Measurements from ENCODE around the gene QRICH2.
"Not testable (repeated sequence)": the region's sequence is repeated elsewhere in the genome, so short reads cannot be mapped to it uniquely, and the experiment has no call there.

QRICH2 gene, protein sequence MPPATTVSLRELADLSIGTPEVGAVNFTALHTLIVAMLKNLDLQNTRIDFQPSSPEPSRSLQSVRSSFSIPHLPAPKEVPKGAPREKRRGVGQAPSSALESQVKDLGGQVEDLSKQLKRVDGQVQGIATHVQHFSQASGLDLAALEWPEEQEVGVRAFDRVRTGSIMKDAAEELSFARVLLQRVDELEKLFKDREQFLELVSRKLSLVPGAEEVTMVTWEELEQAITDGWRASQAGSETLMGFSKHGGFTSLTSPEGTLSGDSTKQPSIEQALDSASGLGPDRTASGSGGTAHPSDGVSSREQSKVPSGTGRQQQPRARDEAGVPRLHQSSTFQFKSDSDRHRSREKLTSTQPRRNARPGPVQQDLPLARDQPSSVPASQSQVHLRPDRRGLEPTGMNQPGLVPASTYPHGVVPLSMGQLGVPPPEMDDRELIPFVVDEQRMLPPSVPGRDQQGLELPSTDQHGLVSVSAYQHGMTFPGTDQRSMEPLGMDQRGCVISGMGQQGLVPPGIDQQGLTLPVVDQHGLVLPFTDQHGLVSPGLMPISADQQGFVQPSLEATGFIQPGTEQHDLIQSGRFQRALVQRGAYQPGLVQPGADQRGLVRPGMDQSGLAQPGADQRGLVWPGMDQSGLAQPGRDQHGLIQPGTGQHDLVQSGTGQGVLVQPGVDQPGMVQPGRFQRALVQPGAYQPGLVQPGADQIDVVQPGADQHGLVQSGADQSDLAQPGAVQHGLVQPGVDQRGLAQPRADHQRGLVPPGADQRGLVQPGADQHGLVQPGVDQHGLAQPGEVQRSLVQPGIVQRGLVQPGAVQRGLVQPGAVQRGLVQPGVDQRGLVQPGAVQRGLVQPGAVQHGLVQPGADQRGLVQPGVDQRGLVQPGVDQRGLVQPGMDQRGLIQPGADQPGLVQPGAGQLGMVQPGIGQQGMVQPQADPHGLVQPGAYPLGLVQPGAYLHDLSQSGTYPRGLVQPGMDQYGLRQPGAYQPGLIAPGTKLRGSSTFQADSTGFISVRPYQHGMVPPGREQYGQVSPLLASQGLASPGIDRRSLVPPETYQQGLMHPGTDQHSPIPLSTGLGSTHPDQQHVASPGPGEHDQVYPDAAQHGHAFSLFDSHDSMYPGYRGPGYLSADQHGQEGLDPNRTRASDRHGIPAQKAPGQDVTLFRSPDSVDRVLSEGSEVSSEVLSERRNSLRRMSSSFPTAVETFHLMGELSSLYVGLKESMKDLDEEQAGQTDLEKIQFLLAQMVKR (N-terminal part only)

DNA sequence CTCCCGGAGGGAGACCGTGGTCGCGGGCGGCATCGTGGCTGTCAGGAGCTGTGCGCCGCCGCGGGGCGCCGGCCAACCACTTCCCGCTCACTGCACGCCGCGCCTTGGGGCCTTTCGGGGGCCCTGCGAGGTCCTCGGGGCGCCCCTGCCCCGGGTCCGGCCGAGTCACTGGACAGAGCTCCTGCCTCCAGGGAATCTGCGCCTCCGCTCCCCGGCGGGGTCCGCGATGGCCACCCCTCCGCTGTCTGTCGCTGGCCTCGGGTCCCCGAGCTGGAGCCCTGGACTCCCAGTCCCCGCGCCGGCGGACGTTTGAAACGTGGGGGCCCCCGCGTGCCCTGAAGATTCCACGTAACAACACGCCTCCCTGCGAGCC, at the start of gene QRICH2:
Gene QRICH2 (minus strand): TSS at position 311 of the 373 bp plus-strand sequence. CDS start 278 bp downstream, at position 33.
- no peak for DNase-seq

DNA sequence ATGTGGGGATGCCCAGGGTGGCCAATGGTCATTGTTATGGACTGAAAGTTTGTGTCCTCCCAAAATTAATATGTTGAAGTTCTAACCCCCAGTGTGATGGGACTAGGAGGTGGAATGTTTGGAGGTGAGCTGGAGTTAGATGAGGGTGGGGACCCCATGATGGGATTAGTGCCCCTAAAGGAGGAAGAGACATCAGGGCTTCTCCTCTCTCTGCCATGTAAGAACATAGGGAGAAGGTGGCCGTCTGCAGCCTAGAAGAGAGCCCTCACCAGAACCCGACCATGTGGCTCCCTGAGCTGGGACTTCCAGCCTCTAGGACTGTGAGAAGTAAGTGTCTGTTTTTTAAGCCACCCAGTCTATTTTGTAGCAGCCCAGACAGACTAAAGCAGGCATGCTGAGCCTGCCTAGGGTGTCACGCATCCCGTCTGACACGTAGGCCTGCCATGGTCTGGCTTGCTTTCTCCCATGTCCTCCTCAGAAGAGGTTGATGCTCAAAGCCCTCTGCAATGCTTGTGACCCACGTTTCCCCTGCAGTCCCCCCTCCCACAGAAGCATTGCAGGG, 49.6 kb upstream of the QRICH2 start:
- DNase-seq: no peak

DNA sequence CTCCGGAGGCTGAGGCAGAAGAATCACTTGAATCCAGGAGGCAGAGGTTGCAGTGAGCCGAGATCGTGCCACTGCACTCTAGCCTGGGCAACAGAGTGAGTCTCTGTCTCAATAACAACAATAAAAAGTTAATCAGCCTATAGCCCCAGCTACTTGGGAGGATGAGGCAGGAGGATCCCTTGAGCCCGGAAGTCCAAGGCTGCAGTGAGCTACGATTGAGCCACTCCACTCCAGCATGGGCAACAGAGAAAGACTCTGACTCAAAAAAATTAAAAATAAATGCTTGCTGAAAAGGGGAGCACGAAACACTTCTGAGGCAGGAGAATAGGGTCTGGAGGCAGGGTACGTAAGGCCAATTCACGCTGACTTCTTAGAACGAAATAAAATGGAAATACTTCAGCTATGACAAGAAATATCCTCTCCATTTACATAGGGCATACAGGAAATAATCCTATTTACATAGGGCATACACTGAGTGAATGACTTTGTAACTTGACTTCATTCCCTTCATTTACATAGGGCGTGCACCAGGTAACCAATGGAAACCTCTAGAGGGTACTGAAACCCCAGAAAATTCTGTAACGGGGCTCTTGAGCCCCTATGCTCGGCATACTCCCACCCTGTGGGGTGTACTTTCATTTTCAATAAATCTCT, 48.9 kb upstream of the QRICH2 start:
- DNase-seq: no peak

DNA sequence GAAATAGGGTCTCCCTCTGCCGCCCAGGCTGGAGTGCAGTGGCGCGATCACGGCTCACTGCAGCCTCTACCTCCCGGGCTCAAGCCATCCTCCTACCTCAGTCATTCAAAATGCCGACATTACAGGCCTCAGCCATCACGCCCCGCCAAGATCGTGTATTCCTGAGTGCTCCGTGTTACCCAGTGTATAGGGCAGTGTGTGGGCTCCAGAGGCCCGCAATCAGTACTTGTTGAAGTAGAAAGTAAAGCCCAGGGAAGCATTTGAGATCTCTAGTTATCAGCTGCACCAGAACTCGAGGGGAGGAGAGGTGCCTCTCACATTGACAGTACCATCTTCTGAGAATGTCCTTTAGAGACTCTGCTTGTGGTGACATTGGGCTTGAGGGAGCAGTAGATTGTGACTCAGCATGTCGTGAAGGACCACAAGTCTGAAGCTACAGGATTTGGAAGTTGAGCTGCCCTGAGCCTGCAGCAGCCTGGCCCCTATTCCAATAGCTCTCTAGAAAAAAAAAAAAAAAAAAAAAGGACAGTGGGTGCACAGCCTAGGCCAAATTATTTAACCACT, 46.8 kb upstream of the QRICH2 start:
- DNase-seq: no peak

DNA sequence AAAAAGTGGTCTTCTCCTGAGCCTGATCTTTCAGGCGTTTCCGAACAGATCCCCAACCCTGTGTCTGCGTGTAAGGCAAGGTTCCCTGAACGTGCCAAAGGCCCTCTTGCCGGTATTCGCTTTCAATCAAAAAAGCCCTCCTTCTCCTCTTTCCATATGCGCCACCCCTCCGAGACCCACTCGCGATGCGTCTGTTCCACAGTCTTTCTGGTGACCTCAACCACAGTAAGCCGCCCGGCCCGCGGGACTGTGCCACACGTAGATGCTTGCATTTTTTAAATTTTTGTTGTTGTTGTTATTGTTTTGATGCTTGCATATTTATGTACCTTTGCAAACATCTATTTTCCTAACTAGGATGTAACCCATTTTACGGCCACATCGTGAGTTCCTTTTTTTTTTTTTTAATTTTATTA, 46.2 kb upstream of the QRICH2 start:
- DNase-seq: no peak

DNA sequence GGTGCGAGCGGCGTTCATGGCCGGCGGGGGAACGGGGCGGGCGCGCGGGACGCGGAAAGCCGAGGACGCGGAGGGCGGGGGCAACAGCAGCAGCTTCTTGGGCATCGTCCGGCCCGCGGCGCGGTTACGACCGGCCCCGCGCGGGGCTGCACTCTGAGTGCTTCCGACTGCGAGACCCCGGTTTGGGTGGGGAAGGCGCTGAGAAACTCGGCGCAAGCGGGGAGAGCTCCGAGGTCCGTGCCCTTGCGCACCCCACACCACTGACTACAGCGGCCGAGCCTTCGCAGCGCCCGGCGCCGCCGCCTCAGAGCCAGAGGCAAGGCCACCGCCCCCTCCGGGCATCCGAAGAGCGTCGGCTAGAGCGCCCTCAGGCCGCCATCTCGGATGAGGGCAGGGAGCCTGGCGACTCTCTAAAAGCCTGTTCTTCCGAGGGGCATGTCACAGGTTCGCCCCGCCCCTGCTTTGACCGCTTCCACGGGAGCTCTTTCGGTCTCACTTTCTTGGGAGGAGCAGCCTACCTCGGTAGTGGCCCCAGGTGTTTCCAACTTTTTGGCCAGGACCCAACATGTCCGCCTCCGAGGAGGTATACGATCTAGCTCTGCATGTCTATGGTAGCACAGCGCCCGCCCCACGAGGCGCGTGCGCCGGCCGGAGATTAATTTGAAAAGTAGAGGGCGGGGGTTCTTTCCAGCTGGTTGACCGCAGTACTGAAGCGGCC, 45.7 kb upstream of the QRICH2 start, which contains the start of gene PRPSAP1:
Gene PRPSAP1 (minus strand): TSS at position 318 of the 718 bp plus-strand sequence. CDS start 213 bp downstream, at position 105.
- peak; percentile 64 for DNase-seq

DNA sequence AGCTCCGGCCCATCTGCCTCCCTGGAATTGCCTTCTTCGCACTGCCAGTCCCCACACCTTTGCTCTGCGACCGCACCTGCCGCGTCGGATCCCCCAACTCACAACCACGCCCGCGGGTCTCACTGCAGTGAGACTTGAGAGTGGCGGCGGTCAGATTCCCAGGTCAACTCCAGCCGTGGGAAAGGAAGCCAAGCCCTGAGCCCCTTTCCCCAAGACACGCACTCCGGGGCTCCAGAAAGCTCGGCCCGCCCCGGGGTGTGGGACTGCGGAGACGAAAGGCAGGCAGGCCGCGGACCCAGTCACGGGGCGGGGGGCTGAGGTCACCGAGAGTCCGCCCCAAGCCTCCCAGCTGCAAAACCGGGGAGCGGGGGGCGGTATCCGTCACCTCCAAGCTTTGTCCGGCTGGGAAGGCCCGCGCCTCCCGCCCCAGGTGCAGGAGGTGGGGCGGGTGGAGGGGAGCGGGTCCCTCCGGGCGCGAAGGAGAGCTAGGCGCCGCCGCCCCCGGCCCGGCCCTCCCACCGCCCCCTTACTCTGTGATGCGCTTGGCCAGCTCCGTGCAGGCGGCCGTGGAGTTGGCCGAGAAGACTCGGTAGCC, 45.0 kb upstream of the QRICH2 start:
- no peak for DNase-seq

DNA sequence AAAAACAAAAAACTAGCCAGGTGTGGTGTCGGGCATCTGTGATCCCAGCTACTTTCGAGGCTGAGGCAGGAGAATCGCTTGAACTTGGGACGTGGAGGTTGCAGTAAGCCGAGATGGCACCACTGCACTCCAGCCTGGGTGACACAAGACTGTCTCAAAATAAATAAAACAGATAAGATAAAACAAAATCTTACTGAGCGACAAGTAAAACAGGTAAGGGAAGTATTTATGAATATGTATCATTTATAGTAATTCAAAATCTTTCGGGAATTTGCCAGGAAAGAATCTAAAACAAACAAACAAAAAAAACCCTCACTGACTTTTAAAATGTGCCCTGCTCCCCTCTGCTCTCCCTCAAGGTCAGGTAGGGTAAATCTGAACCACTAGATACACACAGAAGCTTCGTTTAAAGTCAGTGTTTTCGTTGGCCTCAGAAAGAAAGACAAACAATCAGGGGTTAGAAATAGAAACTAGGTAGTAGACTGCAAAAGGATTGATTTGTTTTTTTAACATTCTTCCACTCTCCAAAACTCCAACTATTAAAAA, 43.5 kb upstream of the QRICH2 start:
- no peak for DNase-seq

DNA sequence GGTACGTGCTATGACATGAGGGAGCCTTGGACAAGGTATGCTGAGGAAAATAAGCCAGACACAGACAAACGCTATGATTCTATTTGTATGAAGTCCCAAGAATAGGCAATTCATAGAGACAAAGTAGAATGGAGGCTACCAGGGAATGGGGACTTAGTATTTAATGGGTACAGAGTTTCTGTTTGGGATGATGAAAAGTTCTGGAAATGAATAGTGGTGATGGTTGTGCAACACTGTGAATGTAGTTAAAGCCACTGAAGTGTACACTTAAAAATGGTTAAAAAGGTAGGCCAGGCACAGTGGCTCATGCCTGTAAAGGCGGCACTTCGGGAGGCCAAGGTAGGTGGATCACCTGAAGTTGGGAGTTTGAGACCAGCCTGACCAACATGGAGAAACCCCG, 42.4 kb upstream of the QRICH2 start:
- no peak for DNase-seq

DNA sequence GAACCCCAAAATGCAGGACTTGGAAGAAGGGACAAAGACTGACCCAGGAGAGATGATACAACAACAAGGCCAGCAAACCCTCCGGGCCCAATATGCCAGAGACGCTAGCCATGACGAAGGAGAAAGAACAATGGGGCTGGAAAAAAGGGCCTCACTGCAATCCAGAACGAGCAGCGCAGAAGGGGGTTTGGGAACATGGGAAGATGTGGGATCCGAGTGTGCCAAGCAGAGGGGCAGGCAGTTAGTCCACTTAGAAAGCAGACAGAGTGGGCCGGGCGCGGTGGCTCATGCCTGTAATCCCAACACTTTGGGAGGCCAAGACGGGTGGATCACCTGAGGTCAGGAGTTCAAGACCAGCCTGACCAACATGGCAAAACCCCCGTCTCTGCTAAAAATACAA, 38.9 kb upstream of the QRICH2 start:
- not testable (repeated sequence) for DNase-seq

DNA sequence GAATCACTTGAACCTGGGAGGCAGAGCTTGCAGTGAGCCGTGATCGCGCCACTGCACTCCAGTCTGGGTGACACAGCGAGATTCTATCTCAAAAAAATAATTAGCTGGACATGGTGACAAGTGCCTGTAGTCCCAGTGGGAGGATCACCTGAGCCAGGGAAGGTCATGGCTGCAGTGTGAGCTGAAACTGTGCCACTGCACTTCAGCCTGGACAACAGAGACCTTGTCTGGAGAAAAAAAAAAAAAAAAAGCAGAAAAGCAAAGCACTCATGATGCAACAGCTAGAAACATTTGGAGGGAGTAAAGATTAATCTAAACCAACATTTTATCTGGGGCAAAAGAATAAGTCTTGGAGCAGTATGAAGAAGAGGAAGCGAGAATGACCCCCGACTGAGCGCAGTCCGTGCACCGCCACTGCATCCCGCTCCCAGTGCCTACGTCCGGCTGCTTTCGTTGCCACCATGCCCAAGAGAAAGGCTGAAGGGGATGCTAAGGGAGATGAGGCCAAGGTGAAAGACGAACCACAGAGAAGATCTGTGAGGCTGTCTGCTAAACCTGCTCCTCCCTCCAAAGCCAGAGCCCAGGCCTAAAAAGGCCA, 37.4 kb upstream of the QRICH2 start:
- DNase-seq: no peak

DNA sequence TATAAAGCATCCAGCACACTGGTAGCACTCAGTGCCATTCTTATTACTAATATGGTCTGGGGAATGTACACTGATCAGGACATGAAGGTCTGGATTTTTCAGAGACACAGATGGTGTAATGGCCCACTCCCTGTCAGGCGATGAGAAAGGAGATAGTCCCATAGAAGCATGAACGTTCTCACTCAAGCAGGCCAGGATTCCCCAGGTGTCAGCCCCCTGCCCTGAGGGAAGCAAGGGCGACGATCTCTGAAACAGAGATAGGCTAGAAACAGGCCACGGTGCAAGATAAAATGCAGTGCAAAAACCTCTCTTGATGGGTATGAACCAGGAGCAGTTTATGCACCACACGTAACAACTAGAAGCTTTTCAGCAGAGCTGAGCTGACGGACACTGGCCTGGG, 35.0 kb upstream of the QRICH2 start:
- no peak for DNase-seq

DNA sequence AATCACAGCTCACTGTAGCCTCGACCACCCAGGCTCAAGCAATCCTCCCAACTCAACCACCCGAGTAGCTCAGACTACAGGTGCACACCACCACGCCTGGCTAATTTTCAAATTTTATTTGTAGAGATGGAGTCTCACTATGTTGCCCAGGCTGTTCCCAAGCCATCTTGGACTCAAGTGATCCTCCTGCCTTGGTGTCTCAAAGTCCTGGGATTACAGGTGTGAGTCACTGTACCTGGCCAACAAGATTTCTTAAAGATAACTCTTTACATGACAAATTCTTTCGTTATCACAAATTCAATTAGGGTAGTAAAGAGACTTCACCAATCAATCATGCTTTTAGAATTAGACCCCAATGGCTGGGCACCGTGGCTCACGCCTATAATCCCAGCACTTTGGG, 33.2 kb upstream of the QRICH2 start:
- DNase-seq: no peak

DNA sequence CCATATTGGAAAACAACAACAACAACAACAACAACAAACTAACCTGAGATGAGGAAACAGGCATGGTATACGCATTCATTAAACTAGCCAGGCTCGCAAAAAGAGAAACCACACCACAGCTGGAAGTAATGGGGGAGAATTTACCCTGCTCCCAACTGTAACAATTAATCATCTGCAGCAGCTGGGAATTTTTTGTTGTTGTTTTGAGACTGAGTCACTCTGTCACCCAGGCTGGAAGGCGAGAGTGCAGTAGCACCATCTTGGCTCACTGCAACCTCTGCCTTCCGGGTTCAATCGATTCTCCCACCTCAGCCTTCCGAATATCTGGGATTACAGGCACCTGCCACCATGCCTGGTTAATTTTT, 29.3 kb upstream of the QRICH2 start:
- no peak for DNase-seq

DNA sequence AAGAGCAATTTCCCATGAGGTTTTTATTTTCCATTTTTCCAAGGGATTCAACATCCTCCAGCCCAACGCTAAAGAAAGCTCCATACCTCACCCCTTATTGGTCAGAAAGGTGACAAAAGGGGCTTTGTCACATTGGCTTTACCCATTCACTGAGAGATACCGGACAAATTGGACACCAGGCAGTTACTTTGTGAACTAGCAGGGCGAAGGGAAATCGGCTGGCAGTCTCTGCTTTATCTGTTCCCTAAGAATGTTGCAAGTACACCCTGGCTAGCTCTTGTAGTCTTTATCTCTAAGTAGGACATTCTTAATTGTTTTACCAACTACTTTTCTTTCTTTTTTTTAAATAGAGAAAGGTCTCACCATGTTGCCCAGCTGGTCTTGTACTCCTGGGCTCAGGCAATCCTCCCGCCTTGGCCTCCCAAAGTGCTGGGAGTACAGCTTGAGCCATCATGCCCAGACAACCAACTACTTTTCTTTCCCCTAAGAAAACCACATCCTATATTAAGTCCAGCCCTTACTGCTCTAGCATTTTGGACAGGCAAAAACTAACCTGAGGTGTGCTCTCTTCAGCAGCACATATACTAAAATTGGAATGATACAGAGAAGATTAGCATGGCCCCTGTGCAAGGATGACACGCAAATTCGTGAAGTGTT, 28.8 kb upstream of the QRICH2 start:
- no peak for DNase-seq

DNA sequence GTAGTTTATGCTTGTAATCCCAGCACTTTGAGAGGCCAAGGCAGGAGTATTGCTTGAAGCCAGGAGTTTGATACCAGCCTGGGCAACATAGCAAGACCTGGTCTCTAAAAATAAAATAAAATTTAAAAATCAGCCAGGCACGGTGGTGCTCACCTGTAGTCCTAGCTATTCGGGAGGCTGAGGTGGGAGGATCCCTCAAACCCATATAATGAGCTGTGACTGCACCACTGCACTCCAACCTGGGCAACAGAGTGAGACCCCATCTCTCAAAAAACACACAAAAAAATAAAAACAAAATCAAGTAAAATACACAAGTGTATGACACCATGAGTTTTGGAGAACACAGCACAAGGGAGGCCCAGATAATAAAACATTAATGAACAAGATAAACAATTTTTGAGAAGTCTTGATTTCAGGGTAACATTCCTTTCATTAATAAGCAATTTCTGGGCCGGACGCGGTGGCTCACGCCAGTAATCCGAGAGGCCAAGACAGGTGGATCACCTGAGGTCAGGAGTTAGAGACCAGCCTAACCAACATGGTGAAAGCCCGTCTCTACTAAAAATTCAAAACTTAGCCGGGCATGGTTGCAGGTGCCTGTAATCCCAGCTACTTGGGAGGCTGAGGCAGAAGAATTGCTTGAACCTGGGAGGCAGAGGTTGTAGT, 27.8 kb upstream of the QRICH2 start:
- no peak for DNase-seq

DNA sequence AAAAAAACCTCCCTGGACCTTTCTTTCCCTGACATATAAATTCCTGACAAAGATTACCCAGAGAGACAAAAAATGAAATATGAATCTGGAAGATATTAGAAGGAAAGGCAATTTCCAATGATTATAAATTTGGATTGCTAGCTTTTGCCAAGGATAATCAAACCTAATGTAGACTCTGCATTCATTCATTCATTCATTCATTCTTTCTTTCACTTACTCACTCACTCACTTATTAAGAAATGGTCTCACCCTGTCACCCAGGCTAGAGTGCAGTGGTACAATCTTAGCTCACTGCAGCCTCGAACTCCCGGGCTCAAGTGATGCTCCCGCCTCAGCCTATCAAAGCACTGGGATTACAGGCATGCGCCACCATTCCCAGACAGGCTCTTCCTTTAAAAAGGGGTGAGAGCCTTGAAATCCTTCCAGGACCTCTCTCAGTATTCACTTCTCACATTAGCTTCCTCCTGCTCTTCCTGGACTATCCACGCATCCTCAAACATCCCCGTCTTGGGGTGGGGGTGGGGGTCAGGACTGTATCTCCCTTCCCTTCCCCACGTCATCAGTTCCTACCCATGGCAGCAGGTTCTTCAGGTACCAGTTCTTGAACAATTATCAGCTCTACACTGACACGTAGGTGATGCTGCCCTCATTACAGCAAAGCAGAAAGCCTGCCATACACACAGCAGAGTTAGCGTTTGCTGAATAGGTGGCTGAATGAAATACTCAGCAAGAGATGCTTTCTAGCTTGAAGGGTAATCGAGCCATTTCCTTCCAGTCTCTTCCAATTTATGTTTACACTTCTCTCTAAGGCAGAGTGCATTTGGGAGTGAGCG, 25.8 kb upstream of the QRICH2 start:
- DNase-seq: no peak

DNA sequence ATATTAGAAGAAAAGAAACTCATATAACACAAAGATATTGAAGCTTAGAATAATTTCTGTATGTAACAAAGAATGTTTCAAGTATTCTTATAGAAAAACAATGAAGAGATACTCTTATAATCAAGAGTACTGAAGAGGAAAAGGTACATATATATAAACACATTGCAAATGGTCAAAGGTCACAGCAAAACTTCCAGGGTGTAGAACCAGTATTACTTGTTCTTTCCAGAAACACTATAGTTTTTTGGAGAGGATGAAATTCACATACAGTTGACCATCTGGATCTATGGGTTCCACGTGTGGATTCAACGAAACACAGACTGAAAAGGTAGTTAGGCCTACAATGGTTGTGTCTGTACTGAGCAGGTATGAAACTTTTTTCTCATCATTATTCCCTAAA, 23.0 kb upstream of the QRICH2 start:
- no peak for DNase-seq

Measured in activated CD4-positive, alpha-beta T cell treated with anti-CD3 and anti-CD28 coated beads for 1 hour (primary cell).